Neural progenitor cell (in vitro differentiated cells): ENCODE measurements around the gene CPHXL.

Source experiments
- EZH2phosphoT487 ChIP-seq: fragments of 200-600 bp; sonication (generic); IDR thresholded peaks from 2 replicates; pipeline ENCODE4 v1.6.1; 2017; ENCODE audit warnings: antibody characterized with exemption
- TF ChIP-seq, protein P1 (sequence below): fragments of 200-600 bp; sonication (generic); IDR thresholded peaks from 2 replicates; pipeline ENCODE4 v1.5.1; 2017; ENCODE audit warnings: antibody characterized with exemption, mild to moderate bottlenecking

DNA sequence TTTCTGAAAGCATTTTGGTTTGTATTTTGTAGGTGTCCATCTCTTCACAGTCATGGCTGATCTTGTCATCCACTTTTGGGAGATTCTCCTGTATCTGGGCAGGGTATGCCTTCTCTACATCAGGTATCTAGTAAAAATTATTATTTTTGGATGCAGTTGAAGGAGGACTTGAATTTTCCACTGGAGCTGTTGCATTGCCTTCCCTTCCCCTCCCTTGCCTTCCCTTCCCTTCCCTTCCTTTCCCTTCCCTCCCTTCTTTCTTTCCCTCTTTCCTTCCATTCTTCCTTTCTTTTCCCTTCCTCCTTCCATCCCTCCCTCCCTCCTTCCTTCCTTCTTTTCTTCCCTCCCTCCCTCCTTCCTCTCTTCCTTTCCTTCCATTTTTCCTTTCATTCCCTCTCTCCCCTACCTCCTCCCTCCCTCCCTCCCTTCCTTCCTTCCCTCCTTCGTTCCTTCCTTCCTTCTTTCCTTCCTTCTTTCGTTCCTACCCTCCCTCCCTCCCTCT, 33.8 kb upstream of the CPHXL start:
- TF ChIP-seq, protein P1, sequence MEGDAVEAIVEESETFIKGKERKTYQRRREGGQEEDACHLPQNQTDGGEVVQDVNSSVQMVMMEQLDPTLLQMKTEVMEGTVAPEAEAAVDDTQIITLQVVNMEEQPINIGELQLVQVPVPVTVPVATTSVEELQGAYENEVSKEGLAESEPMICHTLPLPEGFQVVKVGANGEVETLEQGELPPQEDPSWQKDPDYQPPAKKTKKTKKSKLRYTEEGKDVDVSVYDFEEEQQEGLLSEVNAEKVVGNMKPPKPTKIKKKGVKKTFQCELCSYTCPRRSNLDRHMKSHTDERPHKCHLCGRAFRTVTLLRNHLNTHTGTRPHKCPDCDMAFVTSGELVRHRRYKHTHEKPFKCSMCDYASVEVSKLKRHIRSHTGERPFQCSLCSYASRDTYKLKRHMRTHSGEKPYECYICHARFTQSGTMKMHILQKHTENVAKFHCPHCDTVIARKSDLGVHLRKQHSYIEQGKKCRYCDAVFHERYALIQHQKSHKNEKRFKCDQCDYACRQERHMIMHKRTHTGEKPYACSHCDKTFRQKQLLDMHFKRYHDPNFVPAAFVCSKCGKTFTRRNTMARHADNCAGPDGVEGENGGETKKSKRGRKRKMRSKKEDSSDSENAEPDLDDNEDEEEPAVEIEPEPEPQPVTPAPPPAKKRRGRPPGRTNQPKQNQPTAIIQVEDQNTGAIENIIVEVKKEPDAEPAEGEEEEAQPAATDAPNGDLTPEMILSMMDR: no peak
- TF ChIP-seq EZH2phosphoT487: no peak
